Adrenal gland (tissue), 12 donors: Measurements from ENCODE around the gene RHBDL1. TPM values are rescaled to one million over a fixed set of nuclear protein-coding genes. Genes with fewer than 3 reads are reported as not detected.

Experiments
- DNase-seq, 7 donors: peaks; one replicate each; pipeline ENCODE4 v3.0.0-alpha.2; 2019 to 2020
- H3K27ac ChIP-seq, 5 donors: fragments of 200-600 bp; sonication (generic) in 4 of 5; 1 replicate in 3 of 5; 2 replicates in 2 of 5; pipeline versions ENCODE4 v1.5.1 to v1.8.0; 2016 to 2020; ENCODE audit warnings: mild to moderate bottlenecking in 1 of 5
- H3K27me3 ChIP-seq: fragments of 200-600 bp; 2 replicates; pipeline ENCODE4 v1.8.0; 2021
- H3K36me3 ChIP-seq, 2 donors: fragments of 200-600 bp; replicated peaks in 1 of 2; 1 replicate in 1 of 2; 2 replicates in 1 of 2; pipeline versions ENCODE4 v1.5.1 to v1.8.0; 2018 to 2022
- H3K4me1 ChIP-seq, 2 donors: fragments of 200-600 bp; replicated peaks in 1 of 2; 1 replicate in 1 of 2; 2 replicates in 1 of 2; pipeline versions ENCODE4 v1.5.1 to v1.8.0; 2018 to 2021
- H3K4me3 ChIP-seq, 4 donors: fragments of 200-600 bp; sonication (generic) in 3 of 4; one replicate each; pipeline ENCODE4 v1.5.1; 2016 to 2018
- H3K9me3 ChIP-seq, 3 donors: fragments of 200-600 bp; sonication (generic) in 1 of 3; replicated peaks in 1 of 3; 1 replicate in 2 of 3; 2 replicates in 1 of 3; pipeline versions ENCODE4 v1.5.1 to v1.8.0; 2016 to 2021
- CTCF ChIP-seq, 6 experiments: fragments of 450-650 bp in 4 of 6; fragments of 200-600 bp in 2 of 6; sonication (generic) in 1 of 6; IDR thresholded peaks; 1 replicate in 5 of 6; 2 replicates in 1 of 6; pipeline versions ENCODE4 v1.5.1 to v1.8.0; 2016 to 2021; ENCODE audit warnings: antibody characterized with exemption in 6 of 6, mild to moderate bottlenecking in 2 of 6, moderate library complexity in 1 of 6
- POLR2A ChIP-seq, 2 donors: fragments of 450-650 bp; IDR thresholded peaks; one replicate each; pipeline ENCODE4 v1.6.1; 2017; ENCODE audit warnings: antibody characterized with exemption in 2 of 2, mild to moderate bottlenecking in 2 of 2, moderate library complexity in 1 of 2
- WGBS, 4 donors: extraction: QIAGEN DNeasy Blood & Tissue Kit in 2 of 4; methylation state at CpG; one replicate each; pipeline versions ENCODE4 v1.1.5 to v1.1.7; 2013 to 2017; 5-methylcytosine and 5-hydroxymethylcytosine counted together
- intact Hi-C, 2 donors: fragments of 100-400 bp; cut with DNase I; formaldehyde crosslinking; loops; one replicate each; pipeline versions ENCODE4 v1.14.1 to v1.15.0; 2022 to 2023
- polyA plus RNA-seq, 3 donors: library from polyadenylated mRNA; stranded (reverse); fragments of 200-250 nt in 2 of 3; fragments of 350-450 nt in 1 of 3; fragmentation: Illumina TruSeq in 1 of 3; extraction: RNeasy Lipid Tissue Mini Kit (QIAGEN cat#74804) in 1 of 3; gene quantifications; one replicate each; pipeline ENCODE4 v1.2.3, GENCODE V29; 2013 to 2014
- total RNA-seq, 9 donors: library from RNA; depleted of rRNA in 4 of 9; stranded (reverse); fragments of >200 nt in 4 of 9; fragments of 120-200 nt in 1 of 9; fragmentation: NEBNext Ultra II Directional in 1 of 9; extraction: Animal tissue kit (Norgen Biotek cat#: 25700) in 1 of 9; gene quantifications; one replicate each; pipeline versions ENCODE4 v1.1.0 to v1.2.4, GENCODE V29; 2013 to 2023
- donor health status: healthy with polysubstance abuse.
- donor health status: Bipolar disorder and iron deficiency.
- donor health status: DM: yes; HTN: yes; CAD: no.
- donor health status: DM: no; HTN: no; CAD: no.
- donor health status: DM: no; HTN: no; CAD: no.
- donor health status: DM: yes; HTN: yes; CAD: no.

The RHBDL1 gene
- total and polyA plus RNA-seq, 12 donors, result 0.13 to 21.1 (median 3.8) TPM

DNA sequence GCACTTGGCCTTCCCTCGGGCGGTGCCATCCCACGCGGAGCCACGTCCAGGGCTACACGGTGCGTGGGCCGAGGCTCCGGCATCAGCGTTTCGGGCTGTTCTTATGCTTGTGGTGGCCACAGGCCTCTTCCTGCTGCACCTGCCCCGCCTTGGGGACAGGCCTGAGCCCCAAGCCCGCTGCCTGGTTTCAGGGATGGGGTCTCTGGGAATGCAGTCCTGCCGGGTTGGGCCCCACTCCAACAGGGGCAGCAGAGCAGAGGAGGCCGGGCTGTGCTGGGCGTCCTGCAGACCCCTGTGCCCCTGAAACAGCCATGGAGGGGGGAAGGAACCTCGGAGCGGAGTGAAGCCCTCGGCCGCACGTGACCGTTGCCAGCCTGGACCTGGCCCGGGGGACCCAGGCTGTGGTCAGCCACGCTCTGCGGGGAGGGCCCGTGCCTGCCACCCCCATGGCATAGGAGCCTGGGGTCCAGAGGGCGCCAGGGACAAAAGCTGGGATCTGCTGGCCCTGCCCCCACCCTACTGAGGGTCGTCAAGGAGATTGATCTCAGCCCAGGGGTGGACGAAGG is 45.1 kb upstream of the RHBDL1 start:
- no peak overlapping the region for H3K4me3 ChIP-seq
- no peaks in the 10 kb centered on the region for H3K9me3 ChIP-seq
- WGBS, 4 donors, result 31 to 47% (median 33%) methylated on average over 3 to 28 of the region's 29 CpGs
- intact Hi-C loops, result no loop called here
- H3K36me3 ChIP-seq, result peaks cover 0 to 16% of the 10 kb centered on the region in 2 donors
- DNase-seq, result peak in 4 of 7 donors; percentile 26 to 55 (median 28)
- no peak for TF ChIP-seq POLR2A (IDR thresholded peaks at IDR 0.05)
- TF ChIP-seq CTCF (IDR thresholded peaks at IDR 0.05), result no peak
- no peaks in the 10 kb centered on the region for H3K27me3 ChIP-seq
- H3K27ac ChIP-seq, result peak overlapping the region in 1 of 5 donors; percentile 41
- H3K4me1 ChIP-seq, result peaks cover 10 to 24% of the 10 kb centered on the region in 2 donors

DNA sequence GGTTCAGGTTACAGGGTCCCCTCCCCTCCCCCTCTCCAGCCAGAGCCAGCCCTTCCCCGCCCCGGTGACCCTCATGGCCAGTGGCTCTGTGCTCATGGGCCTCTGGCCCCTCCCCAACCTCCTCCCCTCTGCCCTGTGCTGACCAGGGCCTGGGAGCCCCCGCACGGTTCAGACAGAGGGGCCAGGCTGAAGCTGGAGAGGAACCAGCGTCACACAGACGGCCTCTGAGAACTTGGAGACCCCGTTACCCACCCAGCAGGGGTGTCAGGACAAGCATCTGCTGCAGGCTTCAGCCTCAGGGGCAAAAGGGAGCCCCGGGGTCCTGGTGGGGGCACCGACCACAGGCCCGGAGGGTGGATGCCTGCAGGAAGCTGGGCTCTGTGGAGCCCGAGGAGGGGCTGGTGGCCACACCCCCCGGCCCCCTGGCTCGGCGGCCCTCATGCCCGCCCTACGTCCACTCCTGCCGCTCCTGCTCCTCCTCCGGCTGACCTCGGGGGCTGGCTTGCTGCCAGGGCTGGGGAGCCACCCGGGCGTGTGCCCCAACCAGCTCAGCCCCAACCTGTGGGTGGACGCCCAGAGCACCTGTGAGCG is 44.6 kb upstream of the RHBDL1 start, which contains the start of gene WFIKKN1:
TSS of gene WFIKKN1 (plus strand) at position 171 of the 591 bp plus-strand sequence. CDS start at position 440, 269 bp downstream.
- H3K27ac ChIP-seq, result peak within 1 kb of the TSS in 1 of 5 donors; percentile 41
- TF ChIP-seq POLR2A (IDR thresholded peaks at IDR 0.05) (no peak), CTCF (IDR thresholded peaks at IDR 0.05) (no peak)
- 2 to 4% (median 3%) methylated on average over 8 to 23 of the region's 23 CpGs; no CpG with 5 or more reads in 1 of the 4 donors for WGBS, 4 donors

DNA sequence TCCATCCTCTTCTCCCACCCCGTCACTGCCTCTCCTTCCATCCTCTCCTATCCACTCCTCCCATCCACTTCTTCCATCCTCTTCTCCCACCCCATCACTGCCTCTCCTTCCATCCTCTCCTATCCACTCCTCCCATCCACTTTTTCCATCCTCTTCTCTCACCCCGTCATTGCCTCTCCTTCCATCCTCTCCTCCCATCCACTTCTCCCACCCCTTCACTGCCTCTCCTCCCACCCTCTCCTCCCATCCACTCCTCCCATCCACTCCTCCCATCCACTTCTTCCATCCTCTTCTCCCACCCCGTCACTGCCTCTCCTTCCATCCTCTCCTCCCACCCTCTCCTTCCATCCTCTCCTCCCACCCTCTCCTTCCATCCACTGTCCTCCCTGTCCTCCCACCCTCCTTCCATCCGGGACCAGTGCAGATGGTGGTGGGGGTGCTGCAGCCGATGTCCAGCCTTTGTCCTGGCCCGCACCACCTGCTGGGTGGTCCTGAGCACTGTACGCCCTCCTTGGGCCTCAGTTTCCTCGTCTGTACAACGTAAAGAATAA is 43.6 kb upstream of the RHBDL1 start:
- TF ChIP-seq POLR2A (IDR thresholded peaks at IDR 0.05) (no peak), CTCF (IDR thresholded peaks at IDR 0.05) (no peak)
- intact Hi-C loops, result no loop called here
- H3K27ac ChIP-seq, result no peak overlapping the region
- H3K27me3 ChIP-seq, result no peaks in the 10 kb centered on the region
- H3K4me3 ChIP-seq, result no peak overlapping the region
- no peaks in the 10 kb centered on the region for H3K9me3 ChIP-seq
- WGBS, 4 donors, result 55 to 66% (median 62%) methylated on average over 8 to 9 of the region's 9 CpGs
- peaks cover 0 to 11% of the 10 kb centered on the region in 2 donors for H3K36me3 ChIP-seq
- peaks cover 10 to 28% of the 10 kb centered on the region in 2 donors for H3K4me1 ChIP-seq
- no peak for DNase-seq

More for the DNA sequence above, 44.6 kb upstream of the RHBDL1 start, which contains the start of gene WFIKKN1:
- DNase-seq, result peak; percentile 62 to 71 (median 68)
- intact Hi-C loops, result no loop called here
- peaks cover 14 to 28% of the 10 kb centered on the region in 2 donors for H3K4me1 ChIP-seq
- no peak within 1 kb of the TSS for H3K4me3 ChIP-seq
- H3K9me3 ChIP-seq, result no peaks in the 10 kb centered on the region
- H3K27me3 ChIP-seq, result no peaks in the 10 kb centered on the region
- peaks cover 0 to 14% of the 10 kb centered on the region in 2 donors for H3K36me3 ChIP-seq

DNA sequence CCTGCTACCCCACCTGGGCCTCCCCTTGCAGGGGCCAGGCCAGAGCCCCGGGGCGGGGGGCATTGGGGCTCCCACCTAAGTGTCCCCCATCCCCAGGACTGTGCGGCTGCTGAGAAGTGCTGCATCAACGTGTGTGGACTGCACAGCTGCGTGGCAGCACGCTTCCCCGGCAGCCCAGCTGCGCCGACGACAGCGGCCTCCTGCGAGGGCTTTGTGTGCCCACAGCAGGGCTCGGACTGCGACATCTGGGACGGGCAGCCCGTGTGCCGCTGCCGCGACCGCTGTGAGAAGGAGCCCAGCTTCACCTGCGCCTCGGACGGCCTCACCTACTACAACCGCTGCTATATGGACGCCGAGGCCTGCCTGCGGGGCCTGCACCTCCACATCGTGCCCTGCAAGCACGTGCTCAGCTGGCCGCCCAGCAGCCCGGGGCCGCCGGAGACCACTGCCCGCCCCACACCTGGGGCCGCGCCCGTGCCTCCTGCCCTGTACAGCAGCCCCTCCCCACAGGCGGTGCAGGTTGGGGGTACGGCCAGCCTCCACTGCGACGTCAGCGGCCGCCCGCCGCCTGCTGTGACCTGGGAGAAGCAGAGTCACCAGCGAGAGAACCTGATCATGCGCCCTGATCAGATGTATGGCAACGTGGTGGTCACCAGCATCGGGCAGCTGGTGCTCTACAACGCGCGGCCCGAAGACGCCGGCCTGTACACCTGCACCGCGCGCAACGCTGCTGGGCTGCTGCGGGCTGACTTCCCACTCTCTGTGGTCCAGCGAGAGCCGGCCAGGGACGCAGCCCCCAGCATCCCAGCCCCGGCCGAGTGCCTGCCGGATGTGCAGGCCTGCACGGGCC is 42.8 kb upstream of the RHBDL1 start:
- Histone ChIP-seq H3K36me3 (peaks cover 0 to 6% of the 10 kb centered on the region in 2 donors), H3K27ac (no peak overlapping the region), H3K4me1 (peaks cover 12 to 34% of the 10 kb centered on the region in 2 donors), H3K4me3 (no peak overlapping the region), H3K9me3 (no peaks in the 10 kb centered on the region), H3K27me3 (no peaks in the 10 kb centered on the region)
- intact Hi-C loops, result no loop called here
- 94 to 97% (median 94%) methylated on average over 38 to 67 of the region's 67 CpGs for WGBS, 4 donors
- DNase-seq, result peak in 4 of 7 donors; percentile 10 to 53 (median 29)
- TF ChIP-seq POLR2A (IDR thresholded peaks at IDR 0.05) (no peak), CTCF (IDR thresholded peaks at IDR 0.05) (no peak)
